Epithelial cell of prostate (primary cell): ENCODE data around the gene TBC1D22A.
A peak's percentile ranks its signal among the peaks of the same experiment; 100 is the strongest.

Experiments used
- DNase-seq: peaks from one replicate; pipeline ENCODE4 v3.0.0-alpha.2; 2011; ENCODE audit warnings: low read depth, low spot score
- H3K27ac ChIP-seq: fragments of 450-650 bp; 2 replicates; pipeline ENCODE4 v1.5.1; 2017; ENCODE audit warnings: mild to moderate bottlenecking

The TBC1D22A gene

GRCh38 chr22:46851941-46852340 lies 89.5 kb downstream of the TBC1D22A start:
- DNase-seq = no peak
- H3K27ac ChIP-seq = no peak overlapping the region

- DNase-seq = no peak
- no peak overlapping the region for H3K27ac ChIP-seq
Measured at GRCh38 chr22:46852771-46853170, 90.3 kb downstream of the TBC1D22A start.

- H3K27ac ChIP-seq = no peak overlapping the region
- no peak for DNase-seq
Measured at GRCh38 chr22:46853191-46853590, 90.7 kb downstream of the TBC1D22A start.

GRCh38 chr22:46854125-46854870 lies 91.8 kb downstream of the TBC1D22A start:
- no peak for DNase-seq
- H3K27ac ChIP-seq = no peak overlapping the region

GRCh38 chr22:46855681-46856080 lies 93.2 kb downstream of the TBC1D22A start:
- DNase-seq = no peak
- H3K27ac ChIP-seq = no peak overlapping the region

- no peak overlapping the region for H3K27ac ChIP-seq
- no peak for DNase-seq
Measured at GRCh38 chr22:46856661-46857060, 94.2 kb downstream of the TBC1D22A start.

GRCh38 chr22:46857142-46857884 lies 94.9 kb downstream of the TBC1D22A start:
- H3K27ac ChIP-seq = peak overlapping the region; percentile 5
- no peak for DNase-seq

- peak overlapping the region; percentile 5 for H3K27ac ChIP-seq
- DNase-seq = no peak
Measured at GRCh38 chr22:46857885-46858143, 95.4 kb downstream of the TBC1D22A start.

GRCh38 chr22:46858181-46858771 lies 95.8 kb downstream of the TBC1D22A start:
- H3K27ac ChIP-seq = no peak overlapping the region
- no peak for DNase-seq

- no peak overlapping the region for H3K27ac ChIP-seq
- DNase-seq = no peak
Measured at GRCh38 chr22:46860562-46860961, 98.1 kb downstream of the TBC1D22A start.

- no peak overlapping the region for H3K27ac ChIP-seq
- DNase-seq = no peak
Measured at GRCh38 chr22:46861468-46862367, 99.3 kb downstream of the TBC1D22A start.

GRCh38 chr22:46862418-46863324 lies 100.2 kb downstream of the TBC1D22A start:
- no peak overlapping the region for H3K27ac ChIP-seq
- DNase-seq = no peak

GRCh38 chr22:46863794-46864193 lies 101.3 kb downstream of the TBC1D22A start:
- no peak for DNase-seq
- no peak overlapping the region for H3K27ac ChIP-seq

- no peak for DNase-seq
- no peak overlapping the region for H3K27ac ChIP-seq
Measured at GRCh38 chr22:46864314-46865051, 102.0 kb downstream of the TBC1D22A start.

GRCh38 chr22:46865052-46865434 lies 102.6 kb downstream of the TBC1D22A start:
- no peak overlapping the region for H3K27ac ChIP-seq
- no peak for DNase-seq

- no peak for DNase-seq
- H3K27ac ChIP-seq = peak overlapping the region; percentile 64
Measured at GRCh38 chr22:46865642-46866041, 103.2 kb downstream of the TBC1D22A start.

GRCh38 chr22:46866591-46866990 lies 104.1 kb downstream of the TBC1D22A start:
- peak; percentile 37 for DNase-seq
- H3K27ac ChIP-seq = peak overlapping the region; percentile 64

GRCh38 chr22:46867106-46867505 lies 104.7 kb downstream of the TBC1D22A start:
- no peak for DNase-seq
- peak overlapping the region; percentile 64 for H3K27ac ChIP-seq

- H3K27ac ChIP-seq = no peak overlapping the region
- DNase-seq = no peak
Measured at GRCh38 chr22:46869329-46869728, 106.9 kb downstream of the TBC1D22A start.
